GM18861 (cell line): ENCODE measurements around the gene SPRED2.
"Not testable (repeated sequence)": the region's sequence is repeated elsewhere in the genome, so short reads cannot be mapped to it uniquely, and the experiment has no call there.

Experiments
- ATAC-seq: cut with Tn5 transposase; IDR thresholded peaks from one replicate; pipeline ENCODE4 v1.9.1; 2021; ENCODE audit not compliant: unreplicated experiment

The SPRED2 gene

GRCh38 chr2:65349863-65350262 is 82.5 kb downstream of the SPRED2 start:
- ATAC-seq: no peak

DNA sequence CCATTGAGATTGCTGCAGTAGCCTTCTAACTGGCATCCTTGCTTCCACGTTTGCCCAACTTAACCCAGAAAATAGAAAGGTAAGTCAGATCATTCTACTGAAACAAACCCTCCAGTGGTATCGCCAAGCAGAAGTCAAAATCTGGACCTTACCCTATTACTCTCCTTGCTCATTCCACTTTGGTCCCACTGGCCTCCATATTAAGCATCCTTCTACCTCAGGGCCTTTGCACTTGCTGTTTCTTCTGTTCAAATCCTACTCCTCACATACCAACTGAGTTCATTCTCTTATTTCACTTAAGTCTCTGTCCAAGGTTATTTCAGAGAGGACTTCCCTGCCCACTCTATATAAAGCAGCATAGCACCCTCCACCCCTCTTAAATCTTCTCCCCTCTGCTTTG is 84.5 kb downstream of the SPRED2 start:
- ATAC-seq: no peak

GRCh38 chr2:65345631-65346030 is 86.8 kb downstream of the SPRED2 start:
- no peak for ATAC-seq

DNA sequence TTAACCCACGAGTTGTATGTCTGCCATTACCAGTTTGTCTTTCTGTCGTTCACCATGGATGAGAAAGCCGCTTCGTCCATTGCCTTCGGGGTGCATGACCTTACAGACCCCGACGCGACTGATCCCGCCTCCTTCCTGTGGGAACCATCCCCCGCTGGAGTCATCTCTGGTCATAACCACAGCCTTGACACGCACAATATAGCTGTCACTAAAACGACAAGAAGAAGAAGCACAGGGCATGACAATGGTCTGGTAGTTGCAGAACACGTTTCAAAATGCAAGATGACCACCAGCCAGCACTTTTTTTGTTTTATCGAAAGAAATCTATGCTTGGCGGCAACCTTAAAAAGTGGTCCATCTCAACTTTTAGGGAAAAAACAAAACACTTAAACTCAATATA is 87.7 kb downstream of the SPRED2 start:
- no peak for ATAC-seq

DNA sequence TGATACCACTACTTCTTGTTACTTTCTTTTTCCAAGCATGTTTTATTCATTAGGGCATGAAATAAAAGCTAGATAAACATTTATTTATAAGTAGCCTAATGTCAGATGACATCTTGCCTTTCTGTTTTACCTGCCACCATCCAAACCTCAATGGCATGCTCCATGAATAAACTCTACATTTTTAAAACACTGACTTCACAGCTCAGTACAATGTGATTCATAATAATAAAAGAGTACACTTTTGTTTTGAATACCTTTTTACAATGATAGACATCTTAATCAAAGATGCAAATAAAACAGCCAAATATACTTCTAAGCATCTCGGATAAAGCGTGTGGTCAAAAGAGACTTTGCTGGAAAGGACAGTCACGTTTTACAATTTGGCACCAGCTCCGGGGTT is 88.2 kb downstream of the SPRED2 start:
- ATAC-seq: no peak

DNA sequence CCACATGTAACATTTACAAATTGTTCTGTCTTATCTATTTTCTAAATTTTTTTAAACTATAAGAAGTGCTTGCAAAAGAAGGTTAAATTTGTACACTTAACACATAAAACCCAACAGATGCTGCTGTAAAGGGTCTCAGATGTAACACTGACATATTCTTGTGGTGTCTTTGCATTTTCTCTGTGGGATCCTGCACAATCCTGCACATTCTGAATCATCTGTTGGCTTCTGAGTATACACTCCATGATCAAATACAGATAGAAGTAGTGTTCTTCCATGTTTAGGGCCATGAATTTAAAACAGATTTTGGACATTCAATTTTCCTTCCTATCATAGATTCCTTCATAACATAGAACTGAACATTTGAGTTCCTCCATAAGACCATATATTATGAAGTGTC is 89.0 kb downstream of the SPRED2 start:
- ATAC-seq: no peak

GRCh38 chr2:65340898-65341681 is 91.3 kb downstream of the SPRED2 start:
- ATAC-seq: no peak

DNA sequence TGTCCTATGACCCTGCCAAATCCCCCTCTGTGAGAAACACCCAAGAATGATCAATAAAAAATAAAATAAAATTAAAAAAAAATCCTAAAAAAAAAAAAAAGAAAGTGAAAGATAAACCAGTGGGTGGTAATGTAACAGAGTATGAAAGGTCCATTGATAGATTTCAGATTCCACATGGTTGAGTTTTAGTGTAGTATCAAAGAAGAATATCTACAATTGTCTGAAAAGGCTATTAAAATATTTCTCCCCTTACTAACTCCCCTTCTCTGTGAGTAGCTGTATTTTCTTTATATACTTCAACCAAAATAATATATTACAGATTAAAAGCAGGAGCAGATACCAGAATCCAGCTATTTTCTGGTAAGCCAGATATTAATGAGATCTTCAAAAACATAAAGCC is 92.8 kb downstream of the SPRED2 start:
- no peak for ATAC-seq

GRCh38 chr2:65338830-65339495 is 93.4 kb downstream of the SPRED2 start:
- not testable (repeated sequence) for ATAC-seq

- not testable (repeated sequence) for ATAC-seq
These were observed 94.5 kb downstream of the SPRED2 start for GRCh38 chr2:65337915-65338314.

DNA sequence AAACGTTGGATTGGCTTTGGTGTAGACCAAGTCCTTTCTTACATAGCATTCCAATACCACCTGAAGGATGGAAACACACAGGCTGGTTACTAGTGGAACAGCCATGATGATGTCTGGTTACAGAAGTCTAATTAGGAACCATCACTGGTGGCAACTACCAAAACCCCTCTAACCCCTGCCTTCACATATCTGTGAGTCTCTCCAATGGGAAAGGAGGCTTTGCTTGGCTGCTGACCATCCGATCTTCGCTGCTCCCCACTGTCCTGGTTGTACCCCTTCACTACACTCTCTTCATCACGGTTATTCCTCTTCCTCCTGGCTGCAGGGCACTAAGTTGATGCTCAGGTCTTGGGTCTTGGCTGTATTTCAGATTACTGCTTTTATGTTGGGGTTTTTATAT is 97.7 kb downstream of the SPRED2 start:
- ATAC-seq: no peak

DNA sequence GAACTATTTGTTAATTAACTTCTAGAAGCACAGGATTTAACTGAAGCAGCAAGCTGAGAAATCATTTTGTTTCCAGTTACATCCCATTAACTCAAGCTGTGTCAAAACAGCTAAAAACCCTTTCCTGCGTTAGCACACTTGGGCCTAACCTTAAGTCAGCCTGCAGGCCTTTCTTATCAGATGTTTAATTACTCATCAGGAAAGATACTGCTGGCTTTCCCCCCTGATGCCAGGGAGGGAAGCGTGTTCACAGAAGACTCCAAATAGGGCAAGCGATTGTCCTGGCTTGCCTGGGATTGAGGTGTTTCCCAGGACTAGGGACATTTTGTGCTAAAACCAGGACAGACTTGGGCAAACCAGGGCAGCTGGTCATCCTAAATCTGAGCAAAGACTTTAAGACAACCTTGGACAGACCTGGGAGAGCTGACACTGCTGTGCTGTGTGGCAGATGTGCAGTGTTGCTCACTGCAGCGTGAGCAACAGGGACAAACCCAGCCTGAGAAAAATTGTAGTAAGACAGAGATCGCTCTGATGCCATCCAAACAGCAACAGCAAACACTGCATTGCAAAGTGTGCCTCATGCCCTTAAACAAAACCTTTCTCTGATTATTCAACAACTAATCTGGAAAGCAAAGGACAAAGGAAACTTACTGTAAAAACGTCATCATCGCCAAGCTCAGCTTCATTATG is 100.9 kb downstream of the SPRED2 start:
- ATAC-seq: no peak

- ATAC-seq: no peak
These were observed 102.9 kb downstream of the SPRED2 start for GRCh38 chr2:65329525-65329924.

- no peak for ATAC-seq
These were observed 106.1 kb downstream of the SPRED2 start for GRCh38 chr2:65326276-65326675.

GRCh38 chr2:65325066-65325465 is 107.3 kb downstream of the SPRED2 start:
- ATAC-seq: no peak

DNA sequence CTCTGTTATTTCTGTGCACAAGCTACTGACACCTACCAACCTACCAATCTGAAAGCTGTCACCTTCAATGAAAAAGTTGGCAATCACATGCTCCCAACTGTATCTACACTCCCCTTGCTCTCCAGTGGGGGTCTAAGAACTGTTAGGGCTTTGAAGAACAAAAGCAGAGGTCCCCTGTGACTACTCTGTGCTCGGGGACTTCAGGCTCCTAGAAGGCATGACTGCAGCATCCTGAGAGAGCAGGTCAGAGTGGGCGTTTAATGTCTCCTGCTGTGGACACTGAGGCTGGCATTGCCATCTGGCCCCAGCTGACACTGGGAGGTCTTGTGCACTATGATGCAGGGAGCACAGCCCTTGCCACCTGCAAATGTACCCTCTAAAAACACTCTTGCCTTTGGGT is 111.5 kb downstream of the SPRED2 start:
- no peak for ATAC-seq

DNA sequence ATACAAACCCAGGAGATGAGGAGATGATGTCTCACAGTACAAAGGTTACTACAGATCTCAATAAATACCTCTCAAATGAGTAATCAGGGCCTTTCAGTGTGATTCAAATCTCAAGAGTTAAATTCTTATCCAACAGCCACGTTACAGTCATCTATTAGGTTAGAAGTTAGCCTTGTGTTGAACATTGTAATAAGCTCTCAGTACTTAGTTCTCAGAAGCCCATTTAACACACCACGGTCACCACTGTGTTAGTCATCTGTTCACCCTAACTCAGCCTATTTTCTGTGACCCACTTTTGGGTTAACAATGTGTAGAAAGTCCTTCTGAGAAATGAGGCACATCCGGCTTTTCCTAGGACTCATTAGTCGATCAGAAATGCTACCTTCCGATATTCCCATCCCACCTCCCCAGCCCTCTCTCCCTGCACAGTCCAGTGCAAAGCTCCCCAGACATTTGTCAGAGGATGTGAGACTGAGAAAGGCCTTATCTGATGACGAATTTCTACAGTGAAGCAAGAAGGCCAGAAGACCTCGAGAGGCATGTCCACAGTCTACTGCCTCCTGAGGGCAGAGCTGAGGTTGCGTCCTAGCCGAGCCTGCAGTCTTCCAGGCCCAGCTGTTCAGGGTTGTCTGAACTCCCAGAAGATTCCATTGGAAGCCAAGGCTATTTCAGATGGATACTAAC is 112.2 kb downstream of the SPRED2 start:
- ATAC-seq: peak; percentile 66

- no peak for ATAC-seq
These were observed 112.7 kb downstream of the SPRED2 start for GRCh38 chr2:65319674-65320041.

DNA sequence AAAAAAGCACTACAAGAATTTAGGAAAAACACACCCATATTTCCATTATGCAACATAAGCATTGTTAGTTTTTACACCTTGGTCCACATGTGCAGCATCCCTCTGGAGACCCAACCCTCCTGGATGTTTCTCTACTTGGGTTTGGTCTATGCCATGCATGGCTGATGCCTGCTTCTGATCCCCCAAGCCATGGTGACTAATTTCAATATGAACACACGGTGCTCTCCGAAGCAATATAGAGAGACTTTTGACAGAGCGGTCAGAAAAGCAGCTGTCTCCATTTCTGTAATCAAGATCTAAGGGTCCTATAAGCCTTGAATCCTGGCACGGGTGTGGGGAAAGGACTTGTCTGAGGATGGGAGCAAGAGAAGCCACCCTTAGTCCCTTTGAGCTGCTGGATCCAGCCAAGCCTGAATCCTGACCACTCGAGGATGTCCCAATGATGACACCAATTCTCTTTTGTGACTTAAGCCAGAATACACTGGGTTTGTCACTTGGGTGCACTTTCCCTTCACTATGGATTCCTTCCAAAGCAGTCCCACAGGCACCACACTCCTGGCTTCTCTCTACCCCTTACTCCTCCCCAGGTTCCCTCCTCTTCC is 113.2 kb downstream of the SPRED2 start:
- no peak for ATAC-seq

DNA sequence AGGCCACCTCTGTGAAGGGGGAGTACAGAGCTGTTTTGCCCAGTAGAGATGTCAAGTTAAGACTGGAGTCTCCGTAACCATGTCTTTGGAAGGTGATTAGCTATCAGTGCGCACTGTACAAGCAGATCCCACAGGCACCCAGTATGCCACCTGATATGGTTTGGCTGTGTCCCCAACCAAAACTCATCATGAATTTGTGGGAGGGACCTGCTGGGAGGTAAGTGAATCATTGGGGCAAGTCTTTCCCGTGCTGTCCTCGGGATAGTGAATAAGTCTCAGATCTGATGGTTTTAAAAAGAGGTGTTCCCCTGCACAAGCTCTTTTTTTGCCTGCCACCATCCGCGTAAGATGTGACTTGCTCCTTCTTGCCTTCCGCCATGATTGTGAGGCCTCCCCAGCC is 114.6 kb downstream of the SPRED2 start:
- no peak for ATAC-seq

DNA sequence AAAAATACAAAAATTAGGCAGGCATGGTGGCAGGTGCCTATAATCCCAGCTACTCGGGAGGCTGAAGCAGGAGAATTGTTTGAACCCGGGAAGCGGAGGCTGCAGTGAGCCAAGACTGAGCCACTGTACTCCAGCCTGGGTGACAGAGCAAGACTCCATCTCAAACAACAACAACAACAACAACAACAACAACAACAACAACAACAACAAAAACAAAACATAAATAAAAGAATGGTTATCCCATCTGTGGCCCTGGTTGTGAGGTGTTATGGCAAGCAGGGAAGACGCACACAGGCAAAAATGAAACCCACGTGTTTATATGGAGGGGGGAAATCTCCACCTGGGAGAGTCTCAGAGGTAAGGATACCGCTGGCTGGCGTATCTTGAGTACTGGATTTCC is 115.0 kb downstream of the SPRED2 start:
- not testable (repeated sequence) for ATAC-seq
